ENCODE measurements around the gene CA10. TPM values are rescaled to one million over a fixed set of nuclear protein-coding genes. Genes with fewer than 3 reads are reported as not detected.

CA10 gene
- total and polyA plus RNA-seq, 9 of the 15 experiments (the other 6 are each of a cell fraction or from before 2014, with no cell fraction given), result not detected

DNA sequence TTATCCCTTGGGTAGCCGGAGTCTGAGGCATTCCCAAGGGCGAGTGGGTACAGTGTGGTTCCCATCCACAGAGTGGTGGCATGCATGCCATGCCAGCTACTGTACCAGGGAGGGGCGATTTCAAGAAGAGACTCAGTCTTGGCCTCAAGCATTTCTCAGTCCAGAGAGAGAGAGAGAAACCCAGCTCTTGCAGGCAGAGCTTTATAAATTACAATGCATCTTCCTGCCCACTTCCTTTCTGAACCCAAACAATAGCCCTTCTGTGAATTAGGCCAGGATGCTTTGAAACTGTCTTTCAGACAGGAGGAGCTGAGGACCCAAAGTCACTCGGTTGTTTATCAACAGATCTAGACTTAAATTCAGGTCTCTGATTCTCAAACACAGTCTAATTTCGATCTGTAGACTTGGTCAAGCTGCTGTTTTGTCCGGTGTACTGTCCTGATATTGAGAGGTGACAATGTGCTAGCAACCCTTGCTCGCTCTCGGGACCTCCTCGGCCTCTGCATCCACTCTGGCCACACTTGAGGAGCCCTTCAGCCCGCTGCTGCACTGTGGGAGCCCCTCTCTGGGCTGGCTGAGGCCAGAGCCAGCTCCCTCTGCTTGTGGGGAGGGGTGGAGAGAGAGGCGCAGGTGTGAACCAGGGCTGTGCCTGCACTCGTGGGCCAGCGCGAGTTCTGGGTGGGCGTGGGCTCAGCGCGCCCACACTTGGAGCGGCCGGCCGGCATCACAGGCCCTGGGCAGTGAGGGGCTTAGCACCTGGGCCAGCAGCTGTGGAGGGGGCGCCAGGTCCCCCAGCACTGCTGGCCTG, 490.2 kb downstream of the CA10 start:
- Histone ChIP-seq H3K4me3 (no peak overlapping the region), H3K27ac (ENCODE audit: extremely low read depth, low read depth, low read length) (no peak overlapping the region), H3K4me2 (ENCODE audit: insufficient read depth, low read length) (no peak overlapping the region), H3K27me3 (ENCODE audit: control insufficient read depth in 2 of 2, insufficient read depth in 2 of 2, low read length in 2 of 2) (no peaks in the 10 kb centered on the region), H3K4me1 (replicated peaks in 1 of 2; ENCODE audit: control insufficient read depth in 2 of 2, insufficient read depth in 2 of 2, low read length in 2 of 2) (no peaks in the 10 kb centered on the region), H3K9me3 (replicated peaks; ENCODE audit: control insufficient read depth, insufficient read depth, low read depth, low read length) (no peaks in the 10 kb centered on the region), H3K9me1 (ENCODE audit: control insufficient read depth, insufficient read depth, low read length) (no peaks in the 10 kb centered on the region), H3K36me3 (ENCODE audit: control insufficient read depth, insufficient read depth, low read length) (no peaks in the 10 kb centered on the region), H4K20me1 (replicated peaks; ENCODE audit: control insufficient read depth, insufficient read depth, low read length) (no peaks in the 10 kb centered on the region), H3K79me2 (ENCODE audit: control insufficient read depth, insufficient read depth, low read length) (no peaks in the 10 kb centered on the region), H3K9ac (ENCODE audit: insufficient read depth in 1 of 2, low read depth in 2 of 2, low read length in 2 of 2) (no peak overlapping the region), H2AFZ (ENCODE audit: low read depth, low read length) (no peak overlapping the region)
- ChIA-PET CTCF (ENCODE audit: low intra/inter-chr PET ratio) (no interaction called here), POLR2A (no interaction called here)
- intact Hi-C loops (cut with micrococcal nuclease), result no loop called here
- under 1% methylated on average over 19 of the region's 21 CpGs for WGBS (ENCODE audit: insufficient coverage, low coverage, missing lambda C conversion rate)
- DNase-seq (ENCODE audit: extremely low read depth in 1 of 4, low spot score in 3 of 4), result no peak
- ATAC-seq, result no peak
- TF ChIP-seq, protein P1, sequence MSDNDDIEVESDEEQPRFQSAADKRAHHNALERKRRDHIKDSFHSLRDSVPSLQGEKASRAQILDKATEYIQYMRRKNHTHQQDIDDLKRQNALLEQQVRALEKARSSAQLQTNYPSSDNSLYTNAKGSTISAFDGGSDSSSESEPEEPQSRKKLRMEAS (CRISPR knock-in tag; IDR thresholded peaks at IDR 0.05), result no peak
- no peak for FAIRE-seq
- BruUV-seq (replicated peaks), result no TSS peak
- in situ Hi-C loops (cut with MboI), result no loop called here

DNA sequence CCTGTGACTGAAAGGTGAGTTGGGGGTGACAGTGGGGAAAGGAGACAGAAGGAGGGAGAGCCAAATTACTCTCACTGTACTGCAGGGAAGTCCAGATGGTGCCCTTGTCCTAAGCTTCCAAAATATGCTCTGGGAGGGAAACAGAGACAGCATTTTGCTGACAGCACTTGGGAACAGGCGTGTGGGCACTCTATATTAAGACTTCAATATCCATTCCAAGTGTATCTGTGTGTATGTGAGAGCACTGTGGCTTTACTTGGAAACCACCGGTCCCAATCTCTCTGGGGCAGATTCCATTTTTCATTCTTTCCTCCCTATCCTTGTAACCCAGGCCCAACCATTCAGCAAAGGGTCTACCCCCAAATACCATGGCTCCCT, 490.8 kb downstream of the CA10 start:
- ChIA-PET POLR2A (no interaction called here), CTCF (ENCODE audit: low intra/inter-chr PET ratio) (no interaction called here)
- no peak overlapping the region for H3K4me2 ChIP-seq (ENCODE audit: insufficient read depth, low read length)
- H3K36me3 ChIP-seq (ENCODE audit: control insufficient read depth, insufficient read depth, low read length), result no peaks in the 10 kb centered on the region
- FAIRE-seq (no peak), DNase-seq (ENCODE audit: extremely low read depth in 1 of 4, low spot score in 3 of 4) (no peak), ATAC-seq (no peak)
- H3K27ac ChIP-seq (ENCODE audit: extremely low read depth, low read depth, low read length), result no peak overlapping the region
- no peaks in the 10 kb centered on the region for H3K4me1 ChIP-seq (replicated peaks in 1 of 2; ENCODE audit: control insufficient read depth in 2 of 2, insufficient read depth in 2 of 2, low read length in 2 of 2)
- H3K9ac ChIP-seq (ENCODE audit: insufficient read depth in 1 of 2, low read depth in 2 of 2, low read length in 2 of 2), result no peak overlapping the region
- no peaks in the 10 kb centered on the region for H4K20me1 ChIP-seq (replicated peaks; ENCODE audit: control insufficient read depth, insufficient read depth, low read length)
- no peak for TF ChIP-seq NFIX (CRISPR knock-in tag; IDR thresholded peaks at IDR 0.05; ENCODE audit: low read depth)
- no peak for TF ChIP-seq ZNF57 (CRISPR knock-in tag; IDR thresholded peaks at IDR 0.05)
- no peak for TF ChIP-seq SMARCA5 (IDR thresholded peaks at IDR 0.05)
- no peak for TF ChIP-seq PHTF2 (CRISPR knock-in tag; IDR thresholded peaks at IDR 0.05)
- TF ChIP-seq TEAD2 (tag; IDR thresholded peaks at IDR 0.05), result no peak
- WGBS (ENCODE audit: insufficient coverage, low coverage, missing lambda C conversion rate), result 0% methylated on average over 2 of the region's 2 CpGs
- no peak overlapping the region for H3K4me3 ChIP-seq
- H3K27me3 ChIP-seq (ENCODE audit: control insufficient read depth in 2 of 2, insufficient read depth in 2 of 2, low read length in 2 of 2), result no peaks in the 10 kb centered on the region
- no TSS peak for BruUV-seq (replicated peaks)
- in situ Hi-C loops (cut with MboI), result no loop called here
- H3K79me2 ChIP-seq (ENCODE audit: control insufficient read depth, insufficient read depth, low read length), result no peaks in the 10 kb centered on the region
- intact Hi-C loops (cut with micrococcal nuclease), result no loop called here
- H3K9me3 ChIP-seq (replicated peaks; ENCODE audit: control insufficient read depth, insufficient read depth, low read depth, low read length), result no peaks in the 10 kb centered on the region
- H3K9me1 ChIP-seq (ENCODE audit: control insufficient read depth, insufficient read depth, low read length), result no peaks in the 10 kb centered on the region
- no peak overlapping the region for H2AFZ ChIP-seq (ENCODE audit: low read depth, low read length)

Measured in K562 (cell line).